Measurements from ENCODE around the gene MS4A6E.

GRCh38 chr11:60326955-60327354 lies at the start of gene MS4A6E:
- no peak for TF ChIP-seq POLR2AphosphoS5 (IDR thresholded peaks at IDR 0.05; ENCODE audit: low read depth, low read length)
- TF ChIP-seq SPI1 (IDR thresholded peaks at IDR 0.05; ENCODE audit: low read depth, low read length), result no peak
- TF ChIP-seq POLR2A (IDR thresholded peaks at IDR 0.05; ENCODE audit: low read depth, low read length), result no peak
- TF ChIP-seq POU2F2 (IDR thresholded peaks at IDR 0.05; ENCODE audit: low read depth, low read length), result no peak
- TF ChIP-seq TAF1 (IDR thresholded peaks at IDR 0.05; ENCODE audit: low read depth, low read length), result no peak
- TF ChIP-seq PAX5 (IDR thresholded peaks at IDR 0.05; ENCODE audit: insufficient read depth, low read length, severe bottlenecking), result no peak
